ENCODE data around the gene ACADS. TPM values are rescaled to one million over a fixed set of nuclear protein-coding genes. Genes with fewer than 3 reads are reported as not detected.
"Not testable (repeated sequence)": the region's sequence is repeated elsewhere in the genome, so short reads cannot be mapped to it uniquely, and the experiment has no call there.

The ACADS gene
- total RNA-seq, 1 donor, result 10.5 TPM

- Histone ChIP-seq H4K20me1 (ENCODE audit: insufficient read depth, low read length) (peaks cover 13% of the 10 kb centered on the region), H3K27me3 (ENCODE audit: insufficient read depth, low read length) (no peaks in the 10 kb centered on the region), H2AFZ (ENCODE audit: low read length) (peak overlapping the region; percentile 84), H3K4me3 (ENCODE audit: insufficient read depth, low read length) (peak overlapping the region; percentile 83), H3K4me1 (ENCODE audit: insufficient read depth, low read length) (peaks cover 23% of the 10 kb centered on the region), H3K9me3 (ENCODE audit: low read depth, low read length) (no peaks in the 10 kb centered on the region), H3K27ac (ENCODE audit: low read depth, low read length) (peak overlapping the region; percentile 56), H3K36me3 (ENCODE audit: insufficient read depth, low read length) (peaks cover 36% of the 10 kb centered on the region), H3K4me2 (ENCODE audit: insufficient read depth, low read length) (peak overlapping the region; percentile 94), H3K79me2 (ENCODE audit: insufficient read depth, low read length) (peaks cover 10% of the 10 kb centered on the region)
- no peak for DNase-seq (ENCODE audit: insufficient read length, low spot score, missing footprints)
- TF ChIP-seq CTCF (IDR thresholded peaks at IDR 0.05; ENCODE audit: extremely low read depth, low read depth, low read length), result no peak
Observed at GRCh38 chr12:120725151-120725658, 421 bp upstream of the ACADS start.

- Histone ChIP-seq H2AFZ (ENCODE audit: low read length) (peak overlapping the region; percentile 80), H3K36me3 (ENCODE audit: insufficient read depth, low read length) (peaks cover 28% of the 10 kb centered on the region), H3K27me3 (ENCODE audit: insufficient read depth, low read length) (no peaks in the 10 kb centered on the region), H4K20me1 (ENCODE audit: insufficient read depth, low read length) (peaks cover 8% of the 10 kb centered on the region), H3K27ac (ENCODE audit: low read depth, low read length) (no peak overlapping the region), H3K4me3 (ENCODE audit: insufficient read depth, low read length) (peak overlapping the region; percentile 83), H3K79me2 (ENCODE audit: insufficient read depth, low read length) (peaks cover 6% of the 10 kb centered on the region), H3K4me1 (ENCODE audit: insufficient read depth, low read length) (peaks cover 12% of the 10 kb centered on the region), H3K4me2 (ENCODE audit: insufficient read depth, low read length) (peak overlapping the region; percentile 94), H3K9me3 (ENCODE audit: low read depth, low read length) (no peaks in the 10 kb centered on the region)
- DNase-seq (ENCODE audit: insufficient read length, low spot score, missing footprints), result no peak
- no peak for TF ChIP-seq CTCF (IDR thresholded peaks at IDR 0.05; ENCODE audit: extremely low read depth, low read depth, low read length)
Observed at GRCh38 chr12:120726510-120726793, 826 bp downstream of the ACADS start.

- Histone ChIP-seq H3K4me1 (ENCODE audit: insufficient read depth, low read length) (peaks cover 12% of the 10 kb centered on the region), H4K20me1 (ENCODE audit: insufficient read depth, low read length) (peaks cover 3% of the 10 kb centered on the region), H2AFZ (ENCODE audit: low read length) (no peak overlapping the region), H3K4me3 (ENCODE audit: insufficient read depth, low read length) (no peak overlapping the region), H3K36me3 (ENCODE audit: insufficient read depth, low read length) (peaks cover 23% of the 10 kb centered on the region), H3K4me2 (ENCODE audit: insufficient read depth, low read length) (no peak overlapping the region), H3K27ac (ENCODE audit: low read depth, low read length) (no peak overlapping the region), H3K9me3 (ENCODE audit: low read depth, low read length) (no peaks in the 10 kb centered on the region), H3K27me3 (ENCODE audit: insufficient read depth, low read length) (no peaks in the 10 kb centered on the region), H3K79me2 (ENCODE audit: insufficient read depth, low read length) (peaks cover 2% of the 10 kb centered on the region)
- no peak for TF ChIP-seq CTCF (IDR thresholded peaks at IDR 0.05; ENCODE audit: extremely low read depth, low read depth, low read length)
- DNase-seq (ENCODE audit: insufficient read length, low spot score, missing footprints), result no peak
Observed at GRCh38 chr12:120726961-120727360, 1.3 kb downstream of the ACADS start.

DNA sequence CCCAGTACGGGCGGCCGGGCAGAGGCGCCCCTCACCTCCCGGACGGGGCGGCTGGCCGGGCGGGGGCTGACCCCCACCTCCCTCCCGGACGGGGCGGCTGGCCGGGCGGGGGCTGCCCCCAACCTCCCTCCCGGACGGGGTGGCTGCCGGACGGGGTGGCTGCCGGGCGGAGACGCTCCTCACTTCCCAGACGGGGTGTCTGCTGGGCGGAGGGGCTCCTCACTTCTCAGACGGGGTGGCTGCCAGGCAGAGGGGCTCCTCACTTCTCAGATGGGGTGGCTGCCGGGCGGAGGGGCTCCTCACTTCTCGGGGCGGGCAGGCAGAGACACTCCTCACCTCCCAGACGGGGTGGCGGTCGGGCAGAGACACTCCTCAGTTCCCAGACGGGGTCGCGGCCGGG lies 6.6 kb downstream of the ACADS start:
- H2AFZ ChIP-seq (ENCODE audit: low read length); H3K4me1 ChIP-seq (ENCODE audit: insufficient read depth, low read length); H3K79me2 ChIP-seq (ENCODE audit: insufficient read depth, low read length); H3K9me3 ChIP-seq (ENCODE audit: low read depth, low read length); H4K20me1 ChIP-seq (ENCODE audit: insufficient read depth, low read length); H3K36me3 ChIP-seq (ENCODE audit: insufficient read depth, low read length); H3K4me2 ChIP-seq (ENCODE audit: insufficient read depth, low read length); H3K27ac ChIP-seq (ENCODE audit: low read depth, low read length); H3K27me3 ChIP-seq (ENCODE audit: insufficient read depth, low read length); DNase-seq (ENCODE audit: insufficient read length, low spot score, missing footprints); H3K4me3 ChIP-seq (ENCODE audit: insufficient read depth, low read length): not testable (repeated sequence)
